ENCODE results near the gene PRDM15.

The PRDM15 gene

DNA sequence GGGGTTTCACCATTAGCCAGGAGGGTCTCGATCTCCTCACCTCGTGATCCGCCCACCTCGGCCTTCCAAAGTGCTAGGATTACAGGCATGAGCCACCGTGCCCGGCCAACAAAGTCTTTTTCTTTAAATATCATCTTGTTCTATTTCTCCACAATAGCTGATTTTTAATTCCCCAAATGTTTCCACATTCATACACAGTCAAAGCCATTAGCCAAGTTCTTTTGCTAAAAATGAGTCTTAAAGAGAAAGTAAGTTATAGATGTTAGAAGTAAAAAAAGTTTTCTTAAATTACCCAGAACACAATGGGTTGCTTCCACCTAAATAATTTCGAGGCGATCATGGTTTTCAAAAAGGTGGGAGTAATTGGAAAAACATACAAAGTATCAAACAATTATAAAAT, 44.0 kb upstream of the PRDM15 start:
- Histone ChIP-seq H3K4ac (ENCODE audit: low read depth, low read length) (no peak overlapping the region), H3K27ac (ENCODE audit: low read depth, low read length) (no peak overlapping the region), H3K27me3 (ENCODE audit: insufficient read depth, low read length) (no peaks in the 10 kb centered on the region), H3K36me3 (ENCODE audit: control insufficient read depth in 1 of 2, insufficient read depth in 2 of 2, low read length in 2 of 2) (no peaks in the 10 kb centered on the region), H2AK5ac (ENCODE audit: low read length) (no peak overlapping the region), H3K79me1 (ENCODE audit: low read length) (no peaks in the 10 kb centered on the region), H3K79me2 (ENCODE audit: control insufficient read depth, insufficient read depth, low read length, poor library complexity) (no peaks in the 10 kb centered on the region), H4K8ac (ENCODE audit: low read depth, low read length) (no peak overlapping the region), H3K4me3 (ENCODE audit: low read depth, low read length) (no peak overlapping the region), H4K12ac (ENCODE audit: low read depth, low read length) (no peak overlapping the region), H3K23ac (ENCODE audit: low read length) (no peak overlapping the region), H3K4me1 (ENCODE audit: control insufficient read depth in 1 of 2, insufficient read depth in 2 of 2, low read length in 2 of 2) (peaks cover 4% of the 10 kb centered on the region in 2 experiments), H3K14ac (ENCODE audit: low read length) (no peak overlapping the region), H2BK5ac (ENCODE audit: low read depth, low read length, poor library complexity) (no peak overlapping the region), H2BK120ac (ENCODE audit: insufficient read depth, low read length, poor library complexity) (no peak overlapping the region), H3K9me3 (ENCODE audit: insufficient read depth, low read depth, low read length) (no peaks in the 10 kb centered on the region), H2BK12ac (ENCODE audit: low read length) (no peak overlapping the region), H3K18ac (ENCODE audit: low read length) (no peak overlapping the region), H3K4me2 (ENCODE audit: low read length) (no peak overlapping the region), H2AFZ (ENCODE audit: insufficient read depth, low read length, poor library complexity) (no peak overlapping the region), H3K9ac (ENCODE audit: low read length) (no peak overlapping the region), H4K91ac (ENCODE audit: low read depth, low read length) (no peak overlapping the region)
- WGBS (ENCODE audit: extremely low coverage, insufficient coverage, insufficient read length): no CpG with 5 or more reads among the region's 8 CpGs
- DNase-seq: no peak

DNA sequence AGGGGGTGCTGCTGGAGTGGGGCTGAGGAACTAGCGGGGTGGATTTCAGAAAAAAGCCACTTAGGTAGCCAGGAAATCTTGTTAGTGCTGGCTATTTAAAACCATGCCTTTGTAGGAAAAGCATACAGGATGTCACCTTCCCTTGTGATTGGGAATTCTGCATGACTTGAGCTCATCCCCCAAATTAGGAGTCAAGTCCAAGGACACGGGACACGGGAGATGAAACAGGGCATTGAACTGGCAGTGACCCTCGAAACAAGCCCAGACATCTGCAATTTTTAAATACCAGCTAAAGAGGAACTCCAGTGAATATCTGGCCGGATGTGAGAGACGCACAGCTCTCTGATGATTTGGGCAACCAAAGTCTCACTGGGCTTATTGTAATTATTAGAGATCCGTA, 41.9 kb upstream of the PRDM15 start:
- Histone ChIP-seq H2BK120ac (ENCODE audit: insufficient read depth, low read length, poor library complexity) (no peak overlapping the region), H2AK5ac (ENCODE audit: low read length) (no peak overlapping the region), H4K8ac (ENCODE audit: low read depth, low read length) (no peak overlapping the region), H3K23ac (ENCODE audit: low read length) (no peak overlapping the region), H3K4me3 (ENCODE audit: low read depth, low read length) (no peak overlapping the region), H2BK5ac (ENCODE audit: low read depth, low read length, poor library complexity) (no peak overlapping the region), H3K4ac (ENCODE audit: low read depth, low read length) (no peak overlapping the region), H3K79me1 (ENCODE audit: low read length) (no peaks in the 10 kb centered on the region), H3K9me3 (ENCODE audit: insufficient read depth, low read depth, low read length) (no peaks in the 10 kb centered on the region), H3K4me2 (ENCODE audit: low read length) (no peak overlapping the region), H2BK12ac (ENCODE audit: low read length) (no peak overlapping the region), H3K9ac (ENCODE audit: low read length) (no peak overlapping the region), H3K36me3 (ENCODE audit: control insufficient read depth in 1 of 2, insufficient read depth in 2 of 2, low read length in 2 of 2) (no peaks in the 10 kb centered on the region), H2AFZ (ENCODE audit: insufficient read depth, low read length, poor library complexity) (no peak overlapping the region), H3K27me3 (ENCODE audit: insufficient read depth, low read length) (no peaks in the 10 kb centered on the region), H3K18ac (ENCODE audit: low read length) (no peak overlapping the region), H3K27ac (ENCODE audit: low read depth, low read length) (no peak overlapping the region), H3K14ac (ENCODE audit: low read length) (no peak overlapping the region), H4K12ac (ENCODE audit: low read depth, low read length) (no peak overlapping the region), H3K4me1 (ENCODE audit: control insufficient read depth in 1 of 2, insufficient read depth in 2 of 2, low read length in 2 of 2) (no peaks in the 10 kb centered on the region), H4K91ac (ENCODE audit: low read depth, low read length) (no peak overlapping the region), H3K79me2 (ENCODE audit: control insufficient read depth, insufficient read depth, low read length, poor library complexity) (no peaks in the 10 kb centered on the region)
- no CpG with 5 or more reads among the region's 7 CpGs for WGBS (ENCODE audit: extremely low coverage, insufficient coverage, insufficient read length)
- DNase-seq: no peak

DNA sequence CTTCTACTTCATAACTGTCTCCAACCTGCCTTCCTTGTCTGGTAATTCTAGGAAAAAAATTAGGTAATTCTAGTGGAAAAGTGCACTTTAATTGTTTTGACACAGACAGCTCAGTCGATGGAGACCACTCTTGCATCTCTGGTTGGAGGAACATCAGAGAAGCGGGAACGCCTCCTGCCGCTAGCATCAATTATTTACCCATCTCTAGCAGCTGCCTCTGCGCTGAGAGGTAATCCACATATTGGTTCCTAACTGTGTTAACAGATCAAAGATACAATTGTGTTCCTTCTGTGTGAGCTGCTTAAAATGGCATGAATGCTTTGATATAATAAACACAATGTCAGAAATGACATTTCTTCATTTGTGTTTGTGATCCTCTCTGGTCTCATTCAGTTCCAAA, 41.3 kb upstream of the PRDM15 start:
- Histone ChIP-seq H4K91ac (ENCODE audit: low read depth, low read length) (no peak overlapping the region), H2AK5ac (ENCODE audit: low read length) (no peak overlapping the region), H3K79me2 (ENCODE audit: control insufficient read depth, insufficient read depth, low read length, poor library complexity) (no peaks in the 10 kb centered on the region), H3K27me3 (ENCODE audit: insufficient read depth, low read length) (no peaks in the 10 kb centered on the region), H2BK120ac (ENCODE audit: insufficient read depth, low read length, poor library complexity) (no peak overlapping the region), H3K14ac (ENCODE audit: low read length) (no peak overlapping the region), H3K79me1 (ENCODE audit: low read length) (no peaks in the 10 kb centered on the region), H2BK5ac (ENCODE audit: low read depth, low read length, poor library complexity) (no peak overlapping the region), H3K27ac (ENCODE audit: low read depth, low read length) (no peak overlapping the region), H3K4ac (ENCODE audit: low read depth, low read length) (no peak overlapping the region), H4K8ac (ENCODE audit: low read depth, low read length) (no peak overlapping the region), H3K9ac (ENCODE audit: low read length) (no peak overlapping the region), H3K18ac (ENCODE audit: low read length) (no peak overlapping the region), H4K12ac (ENCODE audit: low read depth, low read length) (no peak overlapping the region), H3K4me2 (ENCODE audit: low read length) (no peak overlapping the region), H3K9me3 (ENCODE audit: insufficient read depth, low read depth, low read length) (no peaks in the 10 kb centered on the region), H3K4me3 (ENCODE audit: low read depth, low read length) (no peak overlapping the region), H3K36me3 (ENCODE audit: control insufficient read depth in 1 of 2, insufficient read depth in 2 of 2, low read length in 2 of 2) (no peaks in the 10 kb centered on the region), H3K4me1 (ENCODE audit: control insufficient read depth in 1 of 2, insufficient read depth in 2 of 2, low read length in 2 of 2) (no peaks in the 10 kb centered on the region), H3K23ac (ENCODE audit: low read length) (no peak overlapping the region), H2AFZ (ENCODE audit: insufficient read depth, low read length, poor library complexity) (no peak overlapping the region), H2BK12ac (ENCODE audit: low read length) (no peak overlapping the region)
- WGBS (ENCODE audit: extremely low coverage, insufficient coverage, insufficient read length): no CpG with 5 or more reads among the region's 5 CpGs
- no peak for DNase-seq

DNA sequence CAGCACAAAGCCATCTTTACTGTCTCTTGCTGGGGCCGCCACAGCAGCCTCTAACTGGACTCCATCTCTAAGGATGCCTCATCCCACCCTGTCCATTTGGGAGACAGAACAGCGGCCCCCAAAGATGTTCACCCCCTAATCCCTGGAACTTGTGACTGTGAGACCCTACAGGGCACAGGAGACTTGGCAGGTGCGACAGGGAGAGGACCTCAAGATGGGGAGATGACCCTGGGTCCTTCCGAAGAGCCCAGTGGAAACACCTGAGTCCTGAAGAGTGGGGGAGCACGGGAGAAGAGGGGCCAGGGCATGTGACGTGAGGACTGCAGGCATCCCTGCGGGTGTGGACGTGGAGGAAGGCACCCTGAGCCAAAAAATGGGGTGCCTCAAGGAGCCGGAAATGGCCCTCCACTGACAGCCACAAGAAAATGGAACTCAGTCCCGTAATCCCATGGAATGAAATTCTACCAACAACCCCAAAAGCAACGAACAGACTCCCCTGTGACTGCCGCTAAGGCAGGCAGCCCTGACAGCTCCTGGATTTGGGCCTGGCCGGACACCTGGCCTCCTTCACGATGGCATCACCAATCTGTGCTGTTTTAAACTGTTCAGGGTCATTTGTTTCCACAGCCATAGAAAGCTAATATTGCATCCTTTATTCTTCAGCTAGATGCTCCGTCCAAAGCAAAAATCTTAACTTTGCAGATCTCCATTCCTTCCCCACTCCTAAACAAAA, 40.7 kb upstream of the PRDM15 start:
- H3K4ac ChIP-seq (ENCODE audit: low read depth, low read length): no peak overlapping the region
- H2BK120ac ChIP-seq (ENCODE audit: insufficient read depth, low read length, poor library complexity): no peak overlapping the region
- H3K4me1 ChIP-seq (ENCODE audit: control insufficient read depth in 1 of 2, insufficient read depth in 2 of 2, low read length in 2 of 2): no peaks in the 10 kb centered on the region

More for the DNA sequence above, 40.7 kb upstream of the PRDM15 start:
- no peak overlapping the region for H3K9ac ChIP-seq (ENCODE audit: low read length)
- H4K12ac ChIP-seq (ENCODE audit: low read depth, low read length): no peak overlapping the region
- no peak overlapping the region for H2BK12ac ChIP-seq (ENCODE audit: low read length)
- no peak overlapping the region for H3K27ac ChIP-seq (ENCODE audit: low read depth, low read length)
- no peak overlapping the region for H2AFZ ChIP-seq (ENCODE audit: insufficient read depth, low read length, poor library complexity)
- no peak overlapping the region for H2AK5ac ChIP-seq (ENCODE audit: low read length)
- no peaks in the 10 kb centered on the region for H3K79me1 ChIP-seq (ENCODE audit: low read length)
- WGBS (ENCODE audit: extremely low coverage, insufficient coverage, insufficient read length): no CpG with 5 or more reads among the region's 15 CpGs
- no peak for DNase-seq
- H4K8ac ChIP-seq (ENCODE audit: low read depth, low read length): no peak overlapping the region
- H2BK5ac ChIP-seq (ENCODE audit: low read depth, low read length, poor library complexity): no peak overlapping the region
- H3K4me2 ChIP-seq (ENCODE audit: low read length): no peak overlapping the region
- no peak overlapping the region for H3K18ac ChIP-seq (ENCODE audit: low read length)
- H3K9me3 ChIP-seq (ENCODE audit: insufficient read depth, low read depth, low read length): no peaks in the 10 kb centered on the region
- no peak overlapping the region for H3K4me3 ChIP-seq (ENCODE audit: low read depth, low read length)
- H4K91ac ChIP-seq (ENCODE audit: low read depth, low read length): no peak overlapping the region
- no peak overlapping the region for H3K14ac ChIP-seq (ENCODE audit: low read length)
- no peaks in the 10 kb centered on the region for H3K79me2 ChIP-seq (ENCODE audit: control insufficient read depth, insufficient read depth, low read length, poor library complexity)
- H3K36me3 ChIP-seq (ENCODE audit: control insufficient read depth in 1 of 2, insufficient read depth in 2 of 2, low read length in 2 of 2): no peaks in the 10 kb centered on the region
- H3K27me3 ChIP-seq (ENCODE audit: insufficient read depth, low read length): no peaks in the 10 kb centered on the region
- H3K23ac ChIP-seq (ENCODE audit: low read length): no peak overlapping the region
